Tibial nerve (tissue), 4 donors: Measurements from ENCODE around the gene CA5B.
"Not testable (repeated sequence)": the region's sequence is repeated elsewhere in the genome, so short reads cannot be mapped to it uniquely, and the experiment has no call there.

Source experiments
- EP300 ChIP-seq, 2 donors: sonication (generic); formaldehyde crosslinking; IDR thresholded peaks; one replicate each; pipeline ENCODE4 v1.6.1; 2017; ENCODE audit warnings: antibody characterized with exemption in 2 of 2, mild to moderate bottlenecking in 1 of 2
- POLR2A ChIP-seq, 2 donors: fragments of 450-650 bp; IDR thresholded peaks; one replicate each; pipeline ENCODE4 v1.6.1; 2017; ENCODE audit warnings: antibody characterized with exemption in 2 of 2, mild to moderate bottlenecking in 2 of 2, moderate library complexity in 2 of 2
- TF ChIP-seq, protein P1 (sequence below), 5 experiments: fragments of 200-600 bp in 3 of 5; fragments of 450-650 bp in 2 of 5; sonication (generic) in 3 of 5; IDR thresholded peaks; one replicate each; pipeline ENCODE4 v1.5.1; 2016 to 2019; ENCODE audit warnings: antibody characterized with exemption in 5 of 5, mild to moderate bottlenecking in 3 of 5, moderate library complexity in 2 of 5

DNA sequence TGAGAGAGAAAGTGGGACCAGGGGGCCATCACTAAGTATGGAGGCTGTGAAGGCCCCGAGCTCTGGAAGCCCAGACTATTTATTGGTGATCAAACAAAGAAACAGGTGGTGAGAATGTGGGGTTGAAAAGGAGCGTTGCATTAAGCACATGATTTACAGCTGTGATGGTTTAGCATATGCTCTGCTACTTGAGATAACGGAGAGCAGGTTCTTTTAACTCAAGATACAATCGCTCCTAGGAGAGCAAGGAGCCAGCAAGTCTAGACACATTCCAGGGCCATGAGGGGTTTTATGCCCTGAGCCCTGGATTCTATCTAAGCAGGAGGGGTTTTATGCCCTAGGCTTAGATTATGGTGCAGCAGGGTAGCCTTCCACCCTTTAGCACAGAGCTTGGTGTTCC, 6.7 kb upstream of the CA5B start:
- not testable (repeated sequence) for TF ChIP-seq EP300, POLR2A (IDR thresholded peaks at IDR 0.05)
- TF ChIP-seq, protein P1, sequence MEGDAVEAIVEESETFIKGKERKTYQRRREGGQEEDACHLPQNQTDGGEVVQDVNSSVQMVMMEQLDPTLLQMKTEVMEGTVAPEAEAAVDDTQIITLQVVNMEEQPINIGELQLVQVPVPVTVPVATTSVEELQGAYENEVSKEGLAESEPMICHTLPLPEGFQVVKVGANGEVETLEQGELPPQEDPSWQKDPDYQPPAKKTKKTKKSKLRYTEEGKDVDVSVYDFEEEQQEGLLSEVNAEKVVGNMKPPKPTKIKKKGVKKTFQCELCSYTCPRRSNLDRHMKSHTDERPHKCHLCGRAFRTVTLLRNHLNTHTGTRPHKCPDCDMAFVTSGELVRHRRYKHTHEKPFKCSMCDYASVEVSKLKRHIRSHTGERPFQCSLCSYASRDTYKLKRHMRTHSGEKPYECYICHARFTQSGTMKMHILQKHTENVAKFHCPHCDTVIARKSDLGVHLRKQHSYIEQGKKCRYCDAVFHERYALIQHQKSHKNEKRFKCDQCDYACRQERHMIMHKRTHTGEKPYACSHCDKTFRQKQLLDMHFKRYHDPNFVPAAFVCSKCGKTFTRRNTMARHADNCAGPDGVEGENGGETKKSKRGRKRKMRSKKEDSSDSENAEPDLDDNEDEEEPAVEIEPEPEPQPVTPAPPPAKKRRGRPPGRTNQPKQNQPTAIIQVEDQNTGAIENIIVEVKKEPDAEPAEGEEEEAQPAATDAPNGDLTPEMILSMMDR (IDR thresholded peaks at IDR 0.05) = not testable (repeated sequence)
